A673 (cell line): Measurements from ENCODE around the gene SNF8. TPM values are rescaled to one million over a fixed set of nuclear protein-coding genes. Genes with fewer than 3 reads are reported as not detected.

Experiments
- BruUV-seq: library from RNA; stranded (reverse); fragments of 400-500 nt; replicated peaks from 2 replicates; lab custom pipeline; 2021; lab: Mats Ljungman, UMichigan
- CTCF ChIA-PET: fragments of 300-600 bp; sonication (Branson Sonifier 250); formaldehyde crosslinking; loops from one replicate; lab custom pipeline; 2022; ENCODE audit warnings: antibody characterized with exemption; lab: Charles Lee
- POLR2A ChIA-PET: fragments of 300-600 bp; sonication (Branson Sonifier 250); formaldehyde crosslinking; loops from one replicate; lab custom pipeline; 2022; ENCODE audit warnings: antibody characterized with exemption; ENCODE audit not compliant: low non-redundant PET; lab: Charles Lee
- DNase-seq: peaks from one replicate; pipeline ENCODE4 v3.0.0-alpha.2; 2015; ENCODE audit warnings: low spot score
- H3K27ac ChIP-seq: fragments of 200-600 bp; sonication (generic); 2 replicates; pipeline ENCODE4 v1.5.1; 2016; ENCODE audit warnings: mixed run types, low read depth, mild to moderate bottlenecking, mixed read lengths, antibody characterized with exemption, low read length; ENCODE audit not compliant: poor library complexity, severe bottlenecking
- H3K27me3 ChIP-seq: fragments of 200-600 bp; sonication (generic); replicated peaks from 2 replicates; pipeline ENCODE4 v1.6.1; 2017; ENCODE audit warnings: mixed run types, low read depth, mild to moderate bottlenecking, mixed read lengths, antibody characterized with exemption, low read length; ENCODE audit not compliant: insufficient read depth, poor library complexity
- H3K36me3 ChIP-seq: fragments of 200-600 bp; sonication (generic); 2 replicates; pipeline ENCODE4 v1.6.1; 2016; ENCODE audit warnings: mixed run types, mild to moderate bottlenecking, mixed read lengths, antibody characterized with exemption, low read length; ENCODE audit not compliant: insufficient read depth, poor library complexity, severe bottlenecking
- H3K4me1 ChIP-seq: fragments of 200-600 bp; sonication (generic); 2 replicates; pipeline ENCODE4 v1.6.1; 2017; ENCODE audit warnings: mixed run types, mild to moderate bottlenecking, mixed read lengths, antibody characterized with exemption, low read length; ENCODE audit not compliant: insufficient read depth, poor library complexity, severe bottlenecking
- H3K4me3 ChIP-seq: fragments of 200-600 bp; sonication (generic); 2 replicates; pipeline ENCODE4 v1.5.1; 2016; ENCODE audit warnings: low read depth, mixed run types, mild to moderate bottlenecking, mixed read lengths, low read length; ENCODE audit not compliant: poor library complexity, severe bottlenecking
- H3K9me3 ChIP-seq: fragments of 200-600 bp; sonication (generic); 2 replicates; pipeline ENCODE4 v1.6.1; 2016; ENCODE audit warnings: mixed run types, low read depth, mild to moderate bottlenecking, mixed read lengths, antibody characterized with exemption, low read length; ENCODE audit not compliant: poor library complexity, severe bottlenecking
- CTCF ChIP-seq: fragments of 300-800, 200-600 bp; sonication (generic); conservative IDR thresholded peaks from 2 replicates; pipeline ENCODE4 v1.5.1; 2017; ENCODE audit warnings: low read depth, mild to moderate bottlenecking, antibody characterized with exemption, low read length, moderate library complexity, mixed read lengths
- EZH2 ChIP-seq: fragments of 200-600 bp; sonication (generic); IDR thresholded peaks from 2 replicates; pipeline ENCODE4 v1.6.1; 2017; ENCODE audit warnings: borderline replicate concordance, low read depth, mild to moderate bottlenecking, mixed read lengths, antibody characterized with exemption, low read length; ENCODE audit not compliant: poor library complexity, severe bottlenecking
- intact Hi-C: fragments of 100-400 bp; cut with micrococcal nuclease; formaldehyde crosslinking; loops from one replicate; pipeline ENCODE4 v1.10.0; 2022; ENCODE audit not compliant: unreplicated experiment
- total RNA-seq: library from RNA; stranded (reverse); gene quantifications from 2 replicates; pipeline ENCODE4 v1.2.3, GENCODE V29; 2021

SNF8 gene
- total RNA-seq, 1 experiment from 2014 or later = 177 TPM

- H3K27ac ChIP-seq = no peak overlapping the region
- H3K4me1 ChIP-seq = peaks cover 16% of the 10 kb centered on the region
- no peaks in the 10 kb centered on the region for H3K9me3 ChIP-seq
- CTCF ChIA-PET = no interaction called here
- intact Hi-C loops = loop anchor here (10.0 kb wide), 1 partner anchor 285 kb away; no protein-coding TSS in a partner anchor
- TF ChIP-seq EZH2 (no peak), CTCF (no peak)
- peak overlapping the region; percentile 89 for H3K4me3 ChIP-seq
- TSS peak; percentile 33 for BruUV-seq
- DNase-seq = no peak
- H3K36me3 ChIP-seq = peaks cover 47% of the 10 kb centered on the region
- POLR2A ChIA-PET = no interaction called here
- no peaks in the 10 kb centered on the region for H3K27me3 ChIP-seq
These were observed 34.9 kb downstream of the SNF8 start for GRCh38 chr17:48909783-48910182.

GRCh38 chr17:48908853-48909394, 35.7 kb downstream of the SNF8 start:
- peaks cover 42% of the 10 kb centered on the region for H3K36me3 ChIP-seq
- POLR2A ChIA-PET = interaction anchor here (0.6 to 1.7 kb wide), 2 partner anchors 12 to 16 kb away, joined by 3 to 7 read pairs; partner anchors contain the start of gene ATP5MC1
- TF ChIP-seq EZH2 (no peak), CTCF (no peak)
- intact Hi-C loops = loop anchor here (10.0 kb wide), 1 partner anchor 286 kb away; no protein-coding TSS in a partner anchor
- peak overlapping the region; percentile 94 for H3K27ac ChIP-seq
- H3K9me3 ChIP-seq = no peaks in the 10 kb centered on the region
- DNase-seq = peak; percentile 97
- CTCF ChIA-PET = interaction anchor here (0.7 to 1.5 kb wide), 2 partner anchors 24 to 882 kb away, joined by 6 to 8 read pairs; no protein-coding TSS in a partner anchor
- BruUV-seq = no TSS peak
- H3K4me3 ChIP-seq = peak overlapping the region; percentile 89
- no peaks in the 10 kb centered on the region for H3K27me3 ChIP-seq
- peaks cover 16% of the 10 kb centered on the region for H3K4me1 ChIP-seq

GRCh38 chr17:48908047-48908843, 36.4 kb downstream of the SNF8 start, which contains the start of gene UBE2Z:
Gene UBE2Z (plus strand): TSS chr17:48908407. CDS start chr17:48908504, 97 bp downstream.
- ChIA-PET POLR2A (interaction anchor here (0.6 to 1.7 kb wide), 2 partner anchors 13 to 16 kb away, joined by 3 to 7 read pairs; partner anchors contain the start of gene ATP5MC1), CTCF (interaction anchor here (0.7 to 1.5 kb wide), 2 partner anchors 24 to 157 kb away, joined by 4 to 8 read pairs; no protein-coding TSS in a partner anchor)
- Histone ChIP-seq H3K4me1 (peaks cover 16% of the 10 kb centered on the region), H3K27me3 (no peaks in the 10 kb centered on the region), H3K27ac (peak within 1 kb of the TSS; percentile 94), H3K9me3 (no peaks in the 10 kb centered on the region), H3K4me3 (peak within 1 kb of the TSS; percentile 89), H3K36me3 (peaks cover 36% of the 10 kb centered on the region)
- DNase-seq = peak; percentile 98
- intact Hi-C loops = loop anchor here (10.0 kb wide), 1 partner anchor 287 kb away; no protein-coding TSS in a partner anchor
- no TSS peak for BruUV-seq
- TF ChIP-seq EZH2 (no peak), CTCF (peak; percentile 42)
